Loucy (cell line): ENCODE measurements around the gene ATG4B.

Source experiments
- H2AFZ ChIP-seq: fragments of 200-600 bp; sonication (generic); 2 replicates; pipeline ENCODE4 v1.6.0; 2016; ENCODE audit warnings: antibody characterized with exemption, mild to moderate bottlenecking, low read length, moderate library complexity
- H3F3A ChIP-seq: fragments of 200-600 bp; 2 replicates; pipeline ENCODE4 v1.6.0; 2016; ENCODE audit warnings: antibody characterized with exemption, low read depth, mild to moderate bottlenecking
- H3K27me3 ChIP-seq: fragments of 200-600 bp; sonication (generic); 2 replicates; pipeline ENCODE4 v1.6.1; 2014; ENCODE audit warnings: low read length, mild to moderate bottlenecking; ENCODE audit not compliant: insufficient read depth, poor library complexity, severe bottlenecking
- H3K36me3 ChIP-seq: fragments of 200-600 bp; sonication (generic); 2 replicates; pipeline ENCODE4 v1.6.1; 2016; ENCODE audit warnings: low read length; ENCODE audit not compliant: insufficient read depth
- H3K4me1 ChIP-seq: fragments of 200-600 bp; sonication (generic); 2 replicates; pipeline ENCODE4 v1.5.1; 2014; ENCODE audit warnings: low read length, mild to moderate bottlenecking; ENCODE audit not compliant: insufficient read depth, poor library complexity, severe bottlenecking
- H3K4me2 ChIP-seq: fragments of 200-600 bp; sonication (generic); 2 replicates; pipeline ENCODE4 v1.6.0; 2014; ENCODE audit warnings: antibody characterized with exemption, low read length, low read depth, mild to moderate bottlenecking; ENCODE audit not compliant: poor library complexity, severe bottlenecking
- H3K4me3 ChIP-seq: fragments of 200-600 bp; sonication (generic); 2 replicates; pipeline ENCODE4 v1.5.1; 2014; ENCODE audit warnings: low read length, mild to moderate bottlenecking, mixed read lengths; ENCODE audit not compliant: poor library complexity, severe bottlenecking
- H3K79me2 ChIP-seq: fragments of 200-600 bp; sonication (generic); 2 replicates; pipeline ENCODE4 v1.6.1; 2014; ENCODE audit warnings: low read length; ENCODE audit not compliant: insufficient read depth
- H3K9ac ChIP-seq: fragments of 200-600 bp; sonication (generic); 2 replicates; pipeline ENCODE4 v1.6.0; 2014; ENCODE audit warnings: mild to moderate bottlenecking, low read depth, low read length, moderate library complexity; ENCODE audit not compliant: poor library complexity, severe bottlenecking
- H3K9me2 ChIP-seq: fragments of 200-600 bp; sonication (generic); replicated peaks from 2 replicates; pipeline ENCODE4 v1.6.1; 2016; ENCODE audit warnings: low read depth, low read length, mixed read lengths
- H3K9me3 ChIP-seq: fragments of 200-600 bp; sonication (generic); 2 replicates; pipeline ENCODE4 v1.6.1; 2014; ENCODE audit warnings: mild to moderate bottlenecking, antibody characterized with exemption, low read length, low read depth; ENCODE audit not compliant: insufficient read depth
- H4K20me1 ChIP-seq: fragments of 200-600 bp; sonication (generic); 2 replicates; pipeline ENCODE4 v1.6.0; 2014; ENCODE audit warnings: antibody characterized with exemption, low read length, mild to moderate bottlenecking; ENCODE audit not compliant: insufficient read depth, poor library complexity, severe bottlenecking
- CTCF ChIP-seq: fragments of 200-600 bp; sonication (generic); conservative IDR thresholded peaks from 2 replicates; pipeline ENCODE4 v1.5.1; 2014; ENCODE audit warnings: mild to moderate bottlenecking, antibody characterized with exemption, low read length
- EZH2phosphoT487 ChIP-seq: fragments of 200-600 bp; IDR thresholded peaks from 2 replicates; pipeline ENCODE4 v1.6.1; 2018; ENCODE audit warnings: antibody characterized with exemption, mild to moderate bottlenecking, moderate library complexity, borderline replicate concordance

ATG4B gene

DNA sequence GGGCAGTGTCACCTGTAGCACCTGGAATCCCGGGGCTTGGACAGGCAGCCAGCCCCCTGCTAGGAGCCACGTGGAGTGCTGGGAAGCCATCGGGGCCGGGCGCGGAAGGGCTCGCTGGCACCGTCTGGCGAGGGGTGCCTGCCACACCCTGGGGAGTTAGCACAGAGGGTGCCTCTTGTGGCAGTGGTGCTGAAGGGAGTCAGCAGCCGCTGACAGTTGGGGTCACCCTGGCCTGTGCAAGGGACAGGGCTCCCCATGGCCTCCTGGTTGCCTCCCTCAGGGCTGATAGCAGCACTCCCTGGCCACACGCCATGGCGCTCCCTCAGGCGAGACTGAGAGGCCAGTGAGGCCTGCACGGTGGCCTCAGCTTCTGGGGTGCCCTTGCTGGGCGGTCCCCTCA is 83.1 kb downstream of the ATG4B start:
- Histone ChIP-seq H3K36me3 (peaks cover 8% of the 10 kb centered on the region; the same call in 1 of the 2 replicates), H3K9me2 (no peaks in the 10 kb centered on the region), H3K27me3 (no peaks in the 10 kb centered on the region), H3K4me2 (no peak overlapping the region), H3K4me1 (no peaks in the 10 kb centered on the region), H4K20me1 (no peaks in the 10 kb centered on the region), H3K9ac (no peak overlapping the region), H2AFZ (no peak overlapping the region), H3K9me3 (no peaks in the 10 kb centered on the region), H3K79me2 (no peaks in the 10 kb centered on the region), H3K4me3 (no peak overlapping the region), H3F3A (no peaks in the 10 kb centered on the region)
- TF ChIP-seq EZH2phosphoT487 = no peak
- no peak for TF ChIP-seq CTCF

- Histone ChIP-seq H3K27me3 (no peaks in the 10 kb centered on the region), H3K9me3 (no peaks in the 10 kb centered on the region), H3K9ac (no peak overlapping the region), H4K20me1 (no peaks in the 10 kb centered on the region), H3K36me3 (peaks cover 8% of the 10 kb centered on the region; the same call in 1 of the 2 replicates), H3K79me2 (no peaks in the 10 kb centered on the region), H2AFZ (no peak overlapping the region), H3K9me2 (no peaks in the 10 kb centered on the region), H3K4me1 (no peaks in the 10 kb centered on the region), H3K4me2 (no peak overlapping the region), H3K4me3 (no peak overlapping the region), H3F3A (no peaks in the 10 kb centered on the region)
- TF ChIP-seq EZH2phosphoT487 (no peak), CTCF (no peak)
Measured at GRCh38 chr2:241721852-241722251, 84.4 kb downstream of the ATG4B start.

GRCh38 chr2:241722896-241723454 is 85.5 kb downstream of the ATG4B start:
- Histone ChIP-seq H3K9me3 (no peaks in the 10 kb centered on the region), H3K36me3 (peaks cover 8% of the 10 kb centered on the region; the same call in 1 of the 2 replicates), H3K79me2 (no peaks in the 10 kb centered on the region)

More at GRCh38 chr2:241722896-241723454, 85.5 kb downstream of the ATG4B start:
- Histone ChIP-seq H3K9me2 (no peaks in the 10 kb centered on the region), H3K4me3 (no peak overlapping the region), H3K27me3 (no peaks in the 10 kb centered on the region), H2AFZ (no peak overlapping the region), H3K4me2 (no peak overlapping the region), H3K4me1 (no peaks in the 10 kb centered on the region), H3K9ac (no peak overlapping the region), H3F3A (no peaks in the 10 kb centered on the region), H4K20me1 (no peaks in the 10 kb centered on the region)
- TF ChIP-seq EZH2phosphoT487 = no peak
- no peak for TF ChIP-seq CTCF
